Natural killer cell treated with Interleukin-12 subunit alpha and Interleukin-12 subunit beta and Interleukin-15 and Interleukin-18, amount 100 ng/mL, for 72 hours (primary cell): Measurements from ENCODE around the gene SPDYE8. TPM values are rescaled to one million over a fixed set of nuclear protein-coding genes. Genes with fewer than 3 reads are reported as not detected.
"Not testable (repeated sequence)": the region's sequence is repeated elsewhere in the genome, so short reads cannot be mapped to it uniquely, and the experiment has no call there.

Source experiments
- ATAC-seq, 2 donors: fragments of 150-1000 bp; cut with Tn5 transposase in 1 of 2; sonication (Bioruptor Pico), chemical (Tn5 transposase) in 1 of 2; 2 replicates each; pipeline ENCODE4 v1.10.0; 2021
- DNase-seq: peaks from one replicate; pipeline ENCODE4 v3.0.0; 2022; ENCODE audit warnings: low spot score
- H3K27ac Mint-ChIP-seq, 2 donors: 1 replicate in 1 of 2; 2 replicates in 1 of 2; pipeline ENCODE4 v1.8.0; 2022; ENCODE audit warnings: mixed read lengths in 2 of 2, mild to moderate bottlenecking in 1 of 2, moderate library complexity in 1 of 2
- H3K27me3 Mint-ChIP-seq, 2 donors: 1 replicate in 1 of 2; 2 replicates in 1 of 2; pipeline ENCODE4 v1.8.0; 2022; ENCODE audit warnings: mixed read lengths in 2 of 2
- H3K36me3 Mint-ChIP-seq: one replicate; pipeline ENCODE4 v1.8.0; 2022; ENCODE audit warnings: mixed read lengths
- H3K4me1 Mint-ChIP-seq, 2 donors: 1 replicate in 1 of 2; 2 replicates in 1 of 2; pipeline ENCODE4 v1.8.0; 2022; ENCODE audit warnings: low read depth in 2 of 2, mixed read lengths in 2 of 2, mild to moderate bottlenecking in 1 of 2
- H3K4me3 Mint-ChIP-seq: one replicate; pipeline ENCODE4 v1.8.0; 2022; ENCODE audit warnings: mixed read lengths
- H3K9me3 Mint-ChIP-seq: 2 replicates; pipeline ENCODE4 v1.8.0; 2022; ENCODE audit warnings: mixed read lengths
- total RNA-seq, 2 donors: library from RNA; stranded (reverse); gene quantifications; one replicate each; pipeline ENCODE4 v1.2.3, GENCODE V29; 2022

The SPDYE8 gene
- total RNA-seq, 2 donors from 2014 or later, result not detected

DNA sequence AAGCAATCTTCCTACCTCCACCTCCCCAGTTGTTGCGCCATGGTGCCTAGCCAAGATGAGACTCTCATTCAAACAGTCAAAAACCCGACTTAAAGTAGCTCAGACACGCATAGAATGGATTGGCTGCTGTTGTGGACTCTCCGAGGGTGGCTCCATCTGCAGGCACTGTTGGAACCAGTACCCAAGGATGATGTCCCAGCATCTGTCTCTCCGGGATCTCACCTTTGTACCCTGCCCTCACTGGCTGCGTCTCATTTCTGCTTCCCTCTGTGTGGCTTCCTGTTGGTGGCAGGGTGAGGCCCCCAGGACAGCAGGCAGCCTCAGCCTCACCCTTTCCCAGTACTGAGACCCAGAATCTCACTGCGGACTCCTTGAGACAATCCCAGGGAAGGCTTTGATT is 54.8 kb downstream of the SPDYE8 start:
- DNase-seq, H3K4me1 Mint-ChIP-seq, H3K4me3 Mint-ChIP-seq, H3K36me3 Mint-ChIP-seq, ATAC-seq, H3K27me3 Mint-ChIP-seq, H3K27ac Mint-ChIP-seq, H3K9me3 Mint-ChIP-seq: not testable (repeated sequence)

DNA sequence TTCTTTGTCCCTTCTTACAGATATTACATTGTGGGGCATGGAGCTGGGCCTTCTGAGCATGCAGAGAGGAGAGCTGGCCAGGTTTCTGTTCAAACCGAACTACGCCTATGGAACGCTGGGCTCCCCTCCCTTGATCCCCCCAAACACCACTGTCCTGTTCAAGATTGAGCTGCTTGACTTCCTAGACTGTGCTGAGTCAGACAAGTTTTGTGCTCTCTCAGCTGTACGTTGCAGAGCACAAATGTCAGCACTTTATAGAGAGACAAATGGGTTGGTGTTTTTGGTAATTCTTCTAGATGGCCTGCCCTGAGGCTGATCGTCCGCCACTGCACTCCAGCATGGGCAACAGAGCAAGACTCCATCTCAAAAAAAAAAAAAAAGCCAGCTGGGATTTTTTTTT is 58.1 kb downstream of the SPDYE8 start:
- not testable (repeated sequence) for H3K27me3 Mint-ChIP-seq, DNase-seq, H3K9me3 Mint-ChIP-seq, ATAC-seq, H3K4me3 Mint-ChIP-seq, H3K4me1 Mint-ChIP-seq, H3K27ac Mint-ChIP-seq, H3K36me3 Mint-ChIP-seq

Other genes with a start within 250 kb of the SPDYE8 start
- 10 to 100 TPM in 1 of 2 donors, 1 to 10 TPM in 1; 7.5 to 12.4 TPM for gene TYW1B, start 201.6 kb downstream of the SPDYE8 start, total RNA-seq
- 100 to 1,000 TPM in 1 of 2 donors, 10 to 100 TPM in 1; 67.4 to 114 TPM for gene POM121, start 104.7 kb downstream of the SPDYE8 start, total RNA-seq
- gene TRIM74, start 60.3 kb downstream of the SPDYE8 start, total RNA-seq, result under 1 TPM in 1 of 2 donors, not detected in 1; 0.78 TPM
- gene SPDYE11, start 28.1 kb upstream of the SPDYE8 start, total RNA-seq, result not detected
- gene SPDYE9, start 56.3 kb upstream of the SPDYE8 start, total RNA-seq, result not detected